OCI-LY3 (cell line): Measurements from ENCODE around the gene CFD.

Experiments used
- CTCF ChIP-seq: fragments of 200-600, 300-600 bp; sonication (generic); IDR thresholded peaks from 2 replicates; pipeline ENCODE4 v1.5.1; 2014; ENCODE audit warnings: antibody characterized with exemption, low read length, low read depth
- EZH2phosphoT487 ChIP-seq: fragments of 200-600 bp; shearing (Covaris generic); IDR thresholded peaks from 2 replicates; pipeline ENCODE4 v1.6.1; 2018; ENCODE audit warnings: antibody characterized with exemption, mixed run types, low read depth

GRCh38 chr19:821231-821824, 38.1 kb upstream of the CFD start:
- TF ChIP-seq CTCF (no peak), EZH2phosphoT487 (no peak)
